OCI-LY7 (cell line): ENCODE results near the gene PARD3. TPM values are rescaled to one million over a fixed set of nuclear protein-coding genes. Genes with fewer than 3 reads are reported as not detected.

Source experiments
- BruUV-seq: library from RNA; stranded (reverse); fragments of 400-500 nt; replicated peaks from 2 replicates; lab custom pipeline; 2021; lab: Mats Ljungman, UMichigan
- CTCF ChIA-PET: fragments of 300-600 bp; sonication (Branson Sonifier 250); formaldehyde crosslinking; loops from one replicate; lab custom pipeline; 2022; ENCODE audit warnings: antibody characterized with exemption; ENCODE audit not compliant: unreplicated experiment; lab: Charles Lee
- POLR2A ChIA-PET: fragments of 300-600 bp; sonication (Branson Sonifier 250); formaldehyde crosslinking; loops from one replicate; lab custom pipeline; 2022; ENCODE audit warnings: antibody characterized with exemption; lab: Charles Lee
- DNase-seq: peaks from one replicate; pipeline ENCODE4 v3.0.0-alpha.2; 2015; ENCODE audit warnings: low spot score
- H2AFZ ChIP-seq: fragments of 200-600 bp; sonication (generic), shearing (Covaris generic); 2 replicates; pipeline ENCODE4 v1.6.1; 2014; ENCODE audit warnings: mild to moderate bottlenecking, antibody characterized with exemption, low read length, moderate library complexity
- H3K27ac ChIP-seq: fragments of 200-600 bp; sonication (generic); 2 replicates; pipeline ENCODE4 v1.5.1; 2014; ENCODE audit warnings: mixed run types, low read depth, mild to moderate bottlenecking, moderate library complexity, low read length, inconsistent platforms; ENCODE audit not compliant: poor library complexity, severe bottlenecking
- H3K36me3 ChIP-seq: fragments of 200-600 bp; sonication (generic); 2 replicates; pipeline ENCODE4 v1.6.1; 2014; ENCODE audit warnings: mild to moderate bottlenecking, antibody characterized with exemption, low read length, moderate library complexity, mixed read lengths; ENCODE audit not compliant: insufficient read depth
- H3K4me1 ChIP-seq: fragments of 200-600 bp; sonication (generic); 2 replicates; pipeline ENCODE4 v1.5.1; 2014; ENCODE audit warnings: mild to moderate bottlenecking, low read length; ENCODE audit not compliant: insufficient read depth, poor library complexity, severe bottlenecking
- H3K4me2 ChIP-seq: fragments of 200-600 bp; sonication (generic); 2 replicates; pipeline ENCODE4 v1.6.1; 2014; ENCODE audit warnings: mild to moderate bottlenecking, low read length
- H3K4me3 ChIP-seq: fragments of 200-600 bp; sonication (generic); 2 replicates; pipeline ENCODE4 v1.5.1; 2014; ENCODE audit warnings: mild to moderate bottlenecking, low read depth, low read length; ENCODE audit not compliant: poor library complexity, severe bottlenecking
- H3K79me2 ChIP-seq: fragments of 200-600 bp; sonication (generic); 2 replicates; pipeline ENCODE4 v1.6.1; 2016; ENCODE audit warnings: low read depth, mild to moderate bottlenecking, low read length, moderate library complexity, mixed read lengths; ENCODE audit not compliant: insufficient read depth
- H3K9me2 ChIP-seq: fragments of 200-600 bp; sonication (generic); 2 replicates; pipeline ENCODE4 v1.6.1; 2016; ENCODE audit warnings: mild to moderate bottlenecking, low read length, mixed read lengths; ENCODE audit not compliant: insufficient read depth
- H3K9me3 ChIP-seq: fragments of 200-600 bp; sonication (generic); 2 replicates; pipeline ENCODE4 v1.6.1; 2014; ENCODE audit warnings: mild to moderate bottlenecking, mixed run types, low read length, mixed read lengths
- H4K20me1 ChIP-seq: fragments of 200-600 bp; sonication (generic); 2 replicates; pipeline ENCODE4 v1.6.1; 2014; ENCODE audit warnings: mild to moderate bottlenecking, antibody characterized with exemption, low read length, moderate library complexity, mixed read lengths; ENCODE audit not compliant: insufficient read depth
- EZH2phosphoT487 ChIP-seq: fragments of 200-600 bp; sonication (generic); IDR thresholded peaks from 2 replicates; pipeline ENCODE4 v1.6.1; 2018; ENCODE audit warnings: low read depth, borderline replicate concordance, mild to moderate bottlenecking, mixed run types, antibody characterized with exemption, low read length, moderate library complexity, mixed read lengths
- intact Hi-C: fragments of 100-400 bp; cut with micrococcal nuclease; formaldehyde crosslinking; loops from one replicate; pipeline ENCODE4 v1.10.0; 2022; ENCODE audit not compliant: unreplicated experiment
- total RNA-seq, 2 experiments: library from RNA; depleted of rRNA in 1 of 2; stranded (reverse); fragments of >200 nt in 1 of 2; shearing (Covaris generic) in 1 of 2; gene quantifications; 2 replicates each; pipeline ENCODE4 v1.2.3, GENCODE V29; 2014 to 2022
- TF ChIP-seq, protein P1 (sequence below): fragments of 200-600 bp; sonication (generic); conservative IDR thresholded peaks from 2 replicates; pipeline ENCODE4 v1.5.1; 2014; ENCODE audit warnings: mild to moderate bottlenecking, antibody characterized with exemption, low read length, moderate library complexity, mixed read lengths

PARD3 gene
- total RNA-seq, 2 experiments from 2014 or later = not detected

DNA sequence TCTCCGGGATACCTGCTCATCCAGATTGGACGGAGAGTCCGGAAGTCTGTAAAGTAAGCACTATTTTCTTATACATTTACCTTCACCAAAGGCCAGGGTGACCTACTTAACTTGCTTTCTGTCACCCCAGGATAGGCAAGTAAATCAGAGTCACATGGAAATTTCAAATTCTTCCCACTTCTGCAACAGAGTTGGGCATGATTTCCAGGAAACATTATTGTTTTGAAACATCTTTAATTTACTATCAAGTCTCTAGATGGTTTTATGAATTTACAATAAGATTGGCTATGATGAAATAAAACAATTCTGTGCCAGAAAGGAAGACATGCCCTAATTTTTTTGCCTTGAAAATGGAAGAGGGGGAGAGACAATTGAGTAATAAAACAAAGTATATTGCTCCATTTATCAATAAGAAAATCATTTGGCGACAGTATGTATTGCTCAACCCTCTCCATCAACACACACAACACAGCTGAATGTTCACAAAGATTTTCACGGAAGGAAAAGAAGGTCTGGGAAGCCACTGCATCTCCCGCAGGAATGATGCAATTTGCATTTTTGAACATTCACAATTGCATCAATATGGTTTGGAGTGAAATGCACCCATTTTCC lies 702.8 kb downstream of the PARD3 start:
- no peak overlapping the region for H2AFZ ChIP-seq
- intact Hi-C loops = no loop called here
- no peak overlapping the region for H3K4me3 ChIP-seq
- no peaks in the 10 kb centered on the region for H3K4me1 ChIP-seq
- H3K36me3 ChIP-seq = no peaks in the 10 kb centered on the region
- ChIA-PET POLR2A (no interaction called here), CTCF (no interaction called here)
- H3K9me2 ChIP-seq = no peaks in the 10 kb centered on the region
- H3K4me2 ChIP-seq = no peak overlapping the region
- DNase-seq = no peak
- H3K79me2 ChIP-seq = no peaks in the 10 kb centered on the region
- no peaks in the 10 kb centered on the region for H4K20me1 ChIP-seq
- H3K27ac ChIP-seq = no peak overlapping the region
- no peaks in the 10 kb centered on the region for H3K9me3 ChIP-seq
- no TSS peak for BruUV-seq
- TF ChIP-seq EZH2phosphoT487 = no peak
- TF ChIP-seq, protein P1, sequence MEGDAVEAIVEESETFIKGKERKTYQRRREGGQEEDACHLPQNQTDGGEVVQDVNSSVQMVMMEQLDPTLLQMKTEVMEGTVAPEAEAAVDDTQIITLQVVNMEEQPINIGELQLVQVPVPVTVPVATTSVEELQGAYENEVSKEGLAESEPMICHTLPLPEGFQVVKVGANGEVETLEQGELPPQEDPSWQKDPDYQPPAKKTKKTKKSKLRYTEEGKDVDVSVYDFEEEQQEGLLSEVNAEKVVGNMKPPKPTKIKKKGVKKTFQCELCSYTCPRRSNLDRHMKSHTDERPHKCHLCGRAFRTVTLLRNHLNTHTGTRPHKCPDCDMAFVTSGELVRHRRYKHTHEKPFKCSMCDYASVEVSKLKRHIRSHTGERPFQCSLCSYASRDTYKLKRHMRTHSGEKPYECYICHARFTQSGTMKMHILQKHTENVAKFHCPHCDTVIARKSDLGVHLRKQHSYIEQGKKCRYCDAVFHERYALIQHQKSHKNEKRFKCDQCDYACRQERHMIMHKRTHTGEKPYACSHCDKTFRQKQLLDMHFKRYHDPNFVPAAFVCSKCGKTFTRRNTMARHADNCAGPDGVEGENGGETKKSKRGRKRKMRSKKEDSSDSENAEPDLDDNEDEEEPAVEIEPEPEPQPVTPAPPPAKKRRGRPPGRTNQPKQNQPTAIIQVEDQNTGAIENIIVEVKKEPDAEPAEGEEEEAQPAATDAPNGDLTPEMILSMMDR = no peak

GRCh38 chr10:34111179-34111578 lies 703.9 kb downstream of the PARD3 start:
- no peaks in the 10 kb centered on the region for H3K4me1 ChIP-seq
- H3K27ac ChIP-seq = no peak overlapping the region
- H3K9me2 ChIP-seq = no peaks in the 10 kb centered on the region
- H3K36me3 ChIP-seq = no peaks in the 10 kb centered on the region
- ChIA-PET POLR2A (no interaction called here), CTCF (no interaction called here)
- H3K4me3 ChIP-seq = no peak overlapping the region
- no TSS peak for BruUV-seq
- intact Hi-C loops = no loop called here
- no peak overlapping the region for H3K4me2 ChIP-seq
- H2AFZ ChIP-seq = no peak overlapping the region
- no peak for DNase-seq
- no peaks in the 10 kb centered on the region for H3K9me3 ChIP-seq
- no peaks in the 10 kb centered on the region for H4K20me1 ChIP-seq
- TF ChIP-seq, protein P1 = no peak
- TF ChIP-seq EZH2phosphoT487 = no peak
- no peaks in the 10 kb centered on the region for H3K79me2 ChIP-seq

- no TSS peak for BruUV-seq
- ChIA-PET CTCF (no interaction called here), POLR2A (interaction anchor here (0.7 kb wide), 1 partner anchor 297 kb away, joined by 4 read pairs; no protein-coding TSS in a partner anchor)
- H3K4me2 ChIP-seq = no peak overlapping the region
- no peaks in the 10 kb centered on the region for H3K9me3 ChIP-seq
- H3K4me1 ChIP-seq = no peaks in the 10 kb centered on the region
- no peak for DNase-seq
- no peaks in the 10 kb centered on the region for H4K20me1 ChIP-seq
- H3K9me2 ChIP-seq = no peaks in the 10 kb centered on the region
- no peak overlapping the region for H2AFZ ChIP-seq
- H3K79me2 ChIP-seq = no peaks in the 10 kb centered on the region
- intact Hi-C loops = no loop called here
- no peaks in the 10 kb centered on the region for H3K36me3 ChIP-seq
- TF ChIP-seq EZH2phosphoT487 = no peak
- TF ChIP-seq, protein P1 = no peak
- no peak overlapping the region for H3K4me3 ChIP-seq
- H3K27ac ChIP-seq = no peak overlapping the region
Measured at GRCh38 chr10:34109952-34110702, 705.0 kb downstream of the PARD3 start.
